ENCODE data around the gene CDC5L. TPM values are rescaled to one million over a fixed set of nuclear protein-coding genes. Genes with fewer than 3 reads are reported as not detected.

CDC5L gene
- total RNA-seq, 2 donors from 2014 or later: 18.0 to 18.9 TPM

GRCh38 chr6:44422531-44422930 lies 35.0 kb downstream of the CDC5L start:
- no peak for DNase-seq (ENCODE audit: low spot score)
- H3K4me3 ChIP-seq: no peak overlapping the region
- no peak overlapping the region for H3K27ac ChIP-seq
- WGBS: 75% methylated on average over 5 of the region's 5 CpGs
- H3K9me3 ChIP-seq: no peaks in the 10 kb centered on the region
- TF ChIP-seq CTCF (IDR thresholded peaks at IDR 0.05): no peak
- no peak for TF ChIP-seq POLR2A (IDR thresholded peaks at IDR 0.05)
- no peak for TF ChIP-seq POLR2AphosphoS5 (IDR thresholded peaks at IDR 0.05)
- no peaks in the 10 kb centered on the region for H3K4me1 ChIP-seq (replicated peaks)
- intact Hi-C loops (cut with DNase I): no loop called here
- no peaks in the 10 kb centered on the region for H3K27me3 ChIP-seq (replicated peaks; ENCODE audit: insufficient read depth)
- no peaks in the 10 kb centered on the region for H3K36me3 ChIP-seq

- TF ChIP-seq POLR2AphosphoS5 (IDR thresholded peaks at IDR 0.05) (no peak), POLR2A (IDR thresholded peaks at IDR 0.05) (no peak), CTCF (IDR thresholded peaks at IDR 0.05) (no peak)
- intact Hi-C loops (cut with DNase I): no loop called here
- no peak overlapping the region for H3K27ac ChIP-seq
- no peaks in the 10 kb centered on the region for H3K36me3 ChIP-seq
- H3K27me3 ChIP-seq (replicated peaks; ENCODE audit: insufficient read depth): no peaks in the 10 kb centered on the region
- H3K4me1 ChIP-seq (replicated peaks): no peaks in the 10 kb centered on the region
- H3K9me3 ChIP-seq: no peaks in the 10 kb centered on the region
- no peak overlapping the region for H3K4me3 ChIP-seq
- no peak for DNase-seq (ENCODE audit: low spot score)
Measured at GRCh38 chr6:44423306-44423705, 35.8 kb downstream of the CDC5L start.

- no peak overlapping the region for H3K4me3 ChIP-seq
- H3K27ac ChIP-seq: no peak overlapping the region
- WGBS: 93% methylated on average over 6 of the region's 6 CpGs
- H3K9me3 ChIP-seq: no peaks in the 10 kb centered on the region
- TF ChIP-seq CTCF (IDR thresholded peaks at IDR 0.05): no peak
- no peak for TF ChIP-seq POLR2A (IDR thresholded peaks at IDR 0.05)
- TF ChIP-seq POLR2AphosphoS5 (IDR thresholded peaks at IDR 0.05): no peak
- H3K36me3 ChIP-seq: no peaks in the 10 kb centered on the region
- H3K4me1 ChIP-seq (replicated peaks): no peaks in the 10 kb centered on the region
- intact Hi-C loops (cut with DNase I): no loop called here
- no peaks in the 10 kb centered on the region for H3K27me3 ChIP-seq (replicated peaks; ENCODE audit: insufficient read depth)
- no peak for DNase-seq (ENCODE audit: low spot score)
Measured at GRCh38 chr6:44425951-44426350, 38.4 kb downstream of the CDC5L start.

- intact Hi-C loops (cut with DNase I): no loop called here
- no peak overlapping the region for H3K27ac ChIP-seq
- no peak overlapping the region for H3K4me3 ChIP-seq
- H3K27me3 ChIP-seq (replicated peaks; ENCODE audit: insufficient read depth): no peaks in the 10 kb centered on the region
- WGBS: 82% methylated on average over 3 of the region's 3 CpGs
- no peaks in the 10 kb centered on the region for H3K9me3 ChIP-seq
- no peak for DNase-seq (ENCODE audit: low spot score)
- H3K36me3 ChIP-seq: no peaks in the 10 kb centered on the region
- no peaks in the 10 kb centered on the region for H3K4me1 ChIP-seq (replicated peaks)
- TF ChIP-seq POLR2A (IDR thresholded peaks at IDR 0.05) (no peak), POLR2AphosphoS5 (IDR thresholded peaks at IDR 0.05) (no peak), CTCF (IDR thresholded peaks at IDR 0.05) (no peak)
Measured at GRCh38 chr6:44428682-44429081, 41.2 kb downstream of the CDC5L start.

- TF ChIP-seq POLR2AphosphoS5 (IDR thresholded peaks at IDR 0.05) (no peak), CTCF (IDR thresholded peaks at IDR 0.05) (no peak), POLR2A (IDR thresholded peaks at IDR 0.05) (no peak)
- no peak for DNase-seq (ENCODE audit: low spot score)
- 76% methylated on average over 2 of the region's 2 CpGs for WGBS
- H3K4me1 ChIP-seq (replicated peaks): peaks cover 4% of the 10 kb centered on the region
- H3K9me3 ChIP-seq: no peaks in the 10 kb centered on the region
- no peaks in the 10 kb centered on the region for H3K36me3 ChIP-seq
- no peak overlapping the region for H3K4me3 ChIP-seq
- H3K27ac ChIP-seq: no peak overlapping the region
- intact Hi-C loops (cut with DNase I): no loop called here
- H3K27me3 ChIP-seq (replicated peaks; ENCODE audit: insufficient read depth): no peaks in the 10 kb centered on the region
Measured at GRCh38 chr6:44430326-44430725, 42.8 kb downstream of the CDC5L start.

All from prostate gland (tissue), 2 donors.